Esophagus squamous epithelium (tissue), 4 donors: ENCODE results near the gene HPCAL1.

Source experiments
- CTCF ChIP-seq, 6 experiments: fragments of 450-650 bp in 4 of 6; fragments of 200-600 bp in 2 of 6; sonication (generic) in 2 of 6; IDR thresholded peaks; one replicate each; pipeline ENCODE4 v1.5.1; 2016 to 2019; ENCODE audit warnings: antibody characterized with exemption in 6 of 6, mild to moderate bottlenecking in 4 of 6, moderate library complexity in 4 of 6
- POLR2A ChIP-seq, 4 donors: fragments of 450-650 bp; IDR thresholded peaks; one replicate each; pipeline ENCODE4 v1.6.1; 2017; ENCODE audit warnings: antibody characterized with exemption in 4 of 4, mild to moderate bottlenecking in 4 of 4, moderate library complexity in 3 of 4

GRCh38 chr2:10444463-10444862 is 141.8 kb downstream of the HPCAL1 start:
- TF ChIP-seq POLR2A (IDR thresholded peaks at IDR 0.05): no peak
- TF ChIP-seq CTCF (IDR thresholded peaks at IDR 0.05): no peak
